Effector memory CD4-positive, alpha-beta T cell (primary cell): ENCODE measurements around the gene DYSF.
"Not testable (repeated sequence)": the region's sequence is repeated elsewhere in the genome, so short reads cannot be mapped to it uniquely, and the experiment has no call there.

Experiments used
- DNase-seq, 3 donors: peaks; one replicate each; pipeline ENCODE4 v3.0.0-alpha.2; 2020
- H3K27ac ChIP-seq: 2 replicates; pipeline ENCODE4 v1.7.0; 2013; ENCODE audit warnings: mild to moderate bottlenecking, low read length, moderate library complexity; ENCODE audit not compliant: insufficient read depth, poor library complexity, severe bottlenecking
- H3K27me3 ChIP-seq: replicated peaks from 2 replicates; pipeline ENCODE4 v1.7.0; 2013; ENCODE audit warnings: mild to moderate bottlenecking, low read length; ENCODE audit not compliant: insufficient read depth, control insufficient read depth, poor library complexity, severe bottlenecking
- H3K36me3 ChIP-seq: 2 replicates; pipeline ENCODE4 v1.7.0; 2013; ENCODE audit warnings: mild to moderate bottlenecking, low read length, moderate library complexity; ENCODE audit not compliant: control insufficient read depth, insufficient read depth
- H3K4me1 ChIP-seq: 2 replicates; pipeline ENCODE4 v1.7.0; 2013; ENCODE audit warnings: low read length, mild to moderate bottlenecking; ENCODE audit not compliant: control insufficient read depth, insufficient read depth, poor library complexity, severe bottlenecking
- H3K4me3 ChIP-seq: 2 replicates; pipeline ENCODE4 v1.7.0; 2013; ENCODE audit warnings: low read length, low read depth, mild to moderate bottlenecking; ENCODE audit not compliant: insufficient read depth, poor library complexity, severe bottlenecking
- H3K9me3 ChIP-seq: 2 replicates; pipeline ENCODE4 v1.7.0; 2013; ENCODE audit warnings: mild to moderate bottlenecking, low read length, moderate library complexity; ENCODE audit not compliant: control insufficient read depth

Gene DYSF

GRCh38 chr2:71426721-71427120, 26.6 kb upstream of the DYSF start:
- H3K4me3 ChIP-seq, result no peak overlapping the region
- no peak overlapping the region for H3K27ac ChIP-seq
- H3K36me3 ChIP-seq, result peaks cover 70% of the 10 kb centered on the region
- no peaks in the 10 kb centered on the region for H3K27me3 ChIP-seq
- H3K4me1 ChIP-seq, result no peaks in the 10 kb centered on the region
- no peaks in the 10 kb centered on the region for H3K9me3 ChIP-seq
- DNase-seq, result no peak

DNA sequence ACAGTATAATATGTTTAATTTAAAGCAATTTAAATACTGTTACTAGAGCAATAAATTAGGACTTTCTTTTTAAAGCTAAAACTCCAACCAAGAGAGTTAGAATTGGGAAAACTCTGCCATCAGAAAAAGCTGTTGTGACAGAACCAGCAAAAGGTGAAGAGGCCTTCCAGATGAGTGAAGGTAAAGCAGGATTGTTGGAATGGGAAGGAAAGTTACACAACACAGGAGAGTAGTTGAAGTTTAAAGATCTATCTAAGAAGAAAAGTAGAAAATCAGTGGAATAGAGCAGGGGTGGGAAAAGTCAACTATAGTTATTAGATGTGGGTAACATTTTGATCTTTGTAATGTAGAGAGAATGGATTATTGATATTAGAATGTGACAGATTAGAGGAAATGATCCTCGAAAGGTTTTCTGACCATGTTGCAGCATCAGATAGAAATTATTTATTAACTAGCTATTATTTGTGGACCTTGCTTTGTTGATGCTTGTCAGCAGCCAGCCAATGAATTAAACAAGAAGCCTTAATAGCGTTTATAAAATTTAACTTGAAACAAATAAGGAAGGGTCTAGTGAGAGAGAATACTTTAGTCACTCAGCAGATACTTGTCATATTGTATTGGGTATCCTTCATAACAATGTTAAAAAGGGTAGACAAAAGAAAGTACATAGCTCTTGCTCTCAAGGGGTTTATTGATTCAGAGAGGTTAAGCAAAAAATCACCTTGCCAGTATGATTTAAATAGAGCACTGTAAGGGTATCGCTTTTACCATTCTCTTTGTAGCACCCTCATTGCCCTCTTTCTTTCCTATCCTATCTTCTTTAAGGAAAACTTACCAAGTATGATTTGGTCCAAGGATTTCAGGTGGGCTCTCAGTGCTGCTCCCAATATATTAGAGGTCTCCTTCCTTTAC, 24.6 kb upstream of the DYSF start:
- H3K27ac ChIP-seq, result no peak overlapping the region
- H3K4me1 ChIP-seq, result no peaks in the 10 kb centered on the region
- peaks cover 73% of the 10 kb centered on the region for H3K36me3 ChIP-seq
- DNase-seq, result no peak
- H3K9me3 ChIP-seq, result no peaks in the 10 kb centered on the region
- no peaks in the 10 kb centered on the region for H3K27me3 ChIP-seq
- no peak overlapping the region for H3K4me3 ChIP-seq

- H3K27ac ChIP-seq, H3K27me3 ChIP-seq, H3K4me3 ChIP-seq, H3K4me1 ChIP-seq, H3K9me3 ChIP-seq, DNase-seq, H3K36me3 ChIP-seq: not testable (repeated sequence)
These were observed 8.2 kb upstream of the DYSF start for GRCh38 chr2:71445142-71445541.

- H3K4me1 ChIP-seq, result no peaks in the 10 kb centered on the region
- DNase-seq, result no peak
- H3K9me3 ChIP-seq, result no peaks in the 10 kb centered on the region
- no peaks in the 10 kb centered on the region for H3K36me3 ChIP-seq
- no peaks in the 10 kb centered on the region for H3K27me3 ChIP-seq
- H3K27ac ChIP-seq, result no peak overlapping the region
- H3K4me3 ChIP-seq, result no peak overlapping the region
These were observed 6.9 kb upstream of the DYSF start for GRCh38 chr2:71446505-71446904.

- H3K27me3 ChIP-seq, result peaks cover 5% of the 10 kb centered on the region
- no peaks in the 10 kb centered on the region for H3K9me3 ChIP-seq
- H3K4me3 ChIP-seq, result no peak overlapping the region
- peaks cover 10% of the 10 kb centered on the region for H3K4me1 ChIP-seq
- no peak for DNase-seq
- H3K27ac ChIP-seq, result no peak overlapping the region
- no peaks in the 10 kb centered on the region for H3K36me3 ChIP-seq
These were observed 4.0 kb upstream of the DYSF start for GRCh38 chr2:71449343-71449742.

DNA sequence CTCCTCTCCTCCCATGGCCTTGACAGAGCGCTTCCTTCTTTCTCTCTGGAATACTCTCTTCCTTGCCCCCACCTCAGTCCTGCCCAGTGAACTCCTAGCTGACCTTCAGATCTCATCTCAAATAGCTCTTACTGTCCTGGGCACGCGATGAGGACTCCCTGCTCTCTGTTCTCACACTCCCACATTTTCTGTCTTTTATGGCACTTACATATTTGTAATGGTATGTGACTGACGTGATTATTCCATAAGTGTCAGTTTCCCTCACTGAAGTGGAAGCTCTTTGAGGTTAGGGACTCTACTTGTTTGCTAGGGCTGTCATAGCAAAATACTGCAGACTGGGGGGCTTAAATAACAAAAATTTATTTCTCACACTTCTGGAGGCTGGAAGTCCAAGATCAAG, 1.7 kb upstream of the DYSF start:
- H3K4me3 ChIP-seq, result no peak overlapping the region
- no peak overlapping the region for H3K27ac ChIP-seq

GRCh38 chr2:71452565-71452964, 796 bp upstream of the DYSF start:
- Histone ChIP-seq H3K27ac (no peak overlapping the region), H3K4me3 (no peak overlapping the region), H3K27me3 (peaks cover 11% of the 10 kb centered on the region), H3K4me1 (peaks cover 10% of the 10 kb centered on the region), H3K9me3 (no peaks in the 10 kb centered on the region), H3K36me3 (no peaks in the 10 kb centered on the region)
- DNase-seq, result no peak

More for the DNA sequence above, 1.7 kb upstream of the DYSF start:
- no peaks in the 10 kb centered on the region for H3K9me3 ChIP-seq
- H3K27me3 ChIP-seq, result peaks cover 11% of the 10 kb centered on the region
- no peaks in the 10 kb centered on the region for H3K36me3 ChIP-seq
- no peak for DNase-seq
- peaks cover 10% of the 10 kb centered on the region for H3K4me1 ChIP-seq

- no peak for DNase-seq
- H3K9me3 ChIP-seq, result no peaks in the 10 kb centered on the region
- peaks cover 10% of the 10 kb centered on the region for H3K4me1 ChIP-seq
- no peak overlapping the region for H3K27ac ChIP-seq
- H3K27me3 ChIP-seq, result peaks cover 11% of the 10 kb centered on the region
- H3K4me3 ChIP-seq, result peak overlapping the region; percentile 48
- no peaks in the 10 kb centered on the region for H3K36me3 ChIP-seq
These were observed 1.1 kb downstream of the DYSF start for GRCh38 chr2:71454221-71455010.

- Histone ChIP-seq H3K4me3 (no peak overlapping the region), H3K27me3 (peaks cover 11% of the 10 kb centered on the region), H3K27ac (no peak overlapping the region), H3K36me3 (no peaks in the 10 kb centered on the region), H3K9me3 (no peaks in the 10 kb centered on the region), H3K4me1 (peaks cover 10% of the 10 kb centered on the region)
- DNase-seq, result no peak
These were observed 1.8 kb downstream of the DYSF start for GRCh38 chr2:71455011-71455740.
